MCF 10A (cell line): ENCODE measurements around the gene DCLK3. TPM values are rescaled to one million over a fixed set of nuclear protein-coding genes. Genes with fewer than 3 reads are reported as not detected.

Experiments used
- BruUV-seq: library from RNA; stranded (reverse); fragments of 400-500 nt; replicated peaks from 2 replicates; lab custom pipeline; 2021; lab: Mats Ljungman, UMichigan
- CTCF ChIA-PET: fragments of 300-600 bp; sonication (Branson Sonifier 250); formaldehyde crosslinking; extraction: SDS; loops from one replicate; lab custom pipeline; 2021; ENCODE audit warnings: antibody characterized with exemption, inconsistent platforms; lab: Yijun Ruan, JAX
- POLR2A ChIA-PET: fragments of 300-600, 350-650 bp; sonication (Branson Sonifier 250); formaldehyde crosslinking; extraction: SDS; loops from one replicate; lab custom pipeline; 2020; ENCODE audit warnings: antibody characterized with exemption, inconsistent platforms; lab: Yijun Ruan, JAX
- DNase-seq: peaks from one replicate; pipeline ENCODE4 v3.0.0-alpha.2; 2018; ENCODE audit not compliant: unreplicated experiment
- H3K27ac Mint-ChIP-seq: one replicate; pipeline ENCODE4 v1.8.0; 2022; ENCODE audit warnings: mild to moderate bottlenecking, low read depth, mixed read lengths; ENCODE audit not compliant: unreplicated experiment
- H3K27me3 Mint-ChIP-seq: one replicate; pipeline ENCODE4 v1.8.0; 2022; ENCODE audit warnings: mixed read lengths; ENCODE audit not compliant: insufficient read depth, unreplicated experiment
- H3K36me3 Mint-ChIP-seq: one replicate; pipeline ENCODE4 v1.8.0; 2022; ENCODE audit warnings: mild to moderate bottlenecking, moderate library complexity, mixed read lengths; ENCODE audit not compliant: insufficient read depth, unreplicated experiment
- H3K4me1 Mint-ChIP-seq: one replicate; pipeline ENCODE4 v1.8.0; 2022; ENCODE audit warnings: mixed read lengths; ENCODE audit not compliant: insufficient read depth, unreplicated experiment
- H3K4me3 Mint-ChIP-seq: one replicate; pipeline ENCODE4 v1.8.0; 2022; ENCODE audit warnings: mild to moderate bottlenecking, moderate library complexity, mixed read lengths; ENCODE audit not compliant: unreplicated experiment
- H3K9me3 Mint-ChIP-seq: one replicate; pipeline ENCODE4 v1.8.0; 2022; ENCODE audit warnings: mixed read lengths; ENCODE audit not compliant: unreplicated experiment
- intact Hi-C: fragments of 100-400 bp; cut with micrococcal nuclease; formaldehyde crosslinking; loops from 2 replicates; pipeline ENCODE4 v1.14.1; 2022
- total RNA-seq: library from RNA; stranded (reverse); gene quantifications from 2 replicates; pipeline ENCODE4 v1.2.3, GENCODE V29; 2022
- TF ChIP-seq, protein P1 (sequence below): fragments of 200-600 bp; IDR thresholded peaks from one replicate; pipeline ENCODE4 v1.8.0; 2022; ENCODE audit warnings: antibody characterized with exemption, mild to moderate bottlenecking; ENCODE audit not compliant: unreplicated experiment

Gene DCLK3
- total RNA-seq, 1 experiment from 2014 or later, result not detected

DNA sequence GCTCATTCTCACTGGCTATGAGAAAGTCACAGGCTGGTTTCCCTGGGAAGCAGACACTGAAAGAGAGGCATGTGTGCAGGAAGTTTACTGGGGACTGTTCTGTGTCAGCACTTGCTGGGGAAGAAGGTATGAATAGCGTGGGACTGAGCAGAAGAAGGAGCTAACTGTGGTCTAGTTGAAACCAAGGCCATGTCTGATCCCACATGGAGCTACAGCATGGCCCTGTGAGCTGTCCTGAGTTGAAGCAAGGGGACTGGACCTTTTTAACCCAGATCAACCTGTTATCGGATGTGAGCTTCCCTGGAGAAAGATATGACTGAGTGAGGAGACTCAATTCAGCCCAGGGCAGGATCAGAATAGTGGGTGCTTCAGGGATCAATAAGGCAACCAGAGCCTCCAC is 53.7 kb downstream of the DCLK3 start:
- Mint-ChIP-seq H3K4me1 (peaks cover 17% of the 10 kb centered on the region), H3K27me3 (no peaks in the 10 kb centered on the region), H3K27ac (no peak overlapping the region), H3K4me3 (no peak overlapping the region), H3K36me3 (no peaks in the 10 kb centered on the region), H3K9me3 (no peaks in the 10 kb centered on the region)
- no TSS peak for BruUV-seq
- TF ChIP-seq, protein P1, sequence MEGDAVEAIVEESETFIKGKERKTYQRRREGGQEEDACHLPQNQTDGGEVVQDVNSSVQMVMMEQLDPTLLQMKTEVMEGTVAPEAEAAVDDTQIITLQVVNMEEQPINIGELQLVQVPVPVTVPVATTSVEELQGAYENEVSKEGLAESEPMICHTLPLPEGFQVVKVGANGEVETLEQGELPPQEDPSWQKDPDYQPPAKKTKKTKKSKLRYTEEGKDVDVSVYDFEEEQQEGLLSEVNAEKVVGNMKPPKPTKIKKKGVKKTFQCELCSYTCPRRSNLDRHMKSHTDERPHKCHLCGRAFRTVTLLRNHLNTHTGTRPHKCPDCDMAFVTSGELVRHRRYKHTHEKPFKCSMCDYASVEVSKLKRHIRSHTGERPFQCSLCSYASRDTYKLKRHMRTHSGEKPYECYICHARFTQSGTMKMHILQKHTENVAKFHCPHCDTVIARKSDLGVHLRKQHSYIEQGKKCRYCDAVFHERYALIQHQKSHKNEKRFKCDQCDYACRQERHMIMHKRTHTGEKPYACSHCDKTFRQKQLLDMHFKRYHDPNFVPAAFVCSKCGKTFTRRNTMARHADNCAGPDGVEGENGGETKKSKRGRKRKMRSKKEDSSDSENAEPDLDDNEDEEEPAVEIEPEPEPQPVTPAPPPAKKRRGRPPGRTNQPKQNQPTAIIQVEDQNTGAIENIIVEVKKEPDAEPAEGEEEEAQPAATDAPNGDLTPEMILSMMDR, result no peak
- no peak for DNase-seq
- ChIA-PET POLR2A (no interaction called here), CTCF (interaction anchor here (0.6 to 1.5 kb wide), 5 partner anchors 10 to 586 kb away, joined by 3 to 7 read pairs (median 4); no protein-coding TSS in a partner anchor)
- intact Hi-C loops, result no loop called here

DNA sequence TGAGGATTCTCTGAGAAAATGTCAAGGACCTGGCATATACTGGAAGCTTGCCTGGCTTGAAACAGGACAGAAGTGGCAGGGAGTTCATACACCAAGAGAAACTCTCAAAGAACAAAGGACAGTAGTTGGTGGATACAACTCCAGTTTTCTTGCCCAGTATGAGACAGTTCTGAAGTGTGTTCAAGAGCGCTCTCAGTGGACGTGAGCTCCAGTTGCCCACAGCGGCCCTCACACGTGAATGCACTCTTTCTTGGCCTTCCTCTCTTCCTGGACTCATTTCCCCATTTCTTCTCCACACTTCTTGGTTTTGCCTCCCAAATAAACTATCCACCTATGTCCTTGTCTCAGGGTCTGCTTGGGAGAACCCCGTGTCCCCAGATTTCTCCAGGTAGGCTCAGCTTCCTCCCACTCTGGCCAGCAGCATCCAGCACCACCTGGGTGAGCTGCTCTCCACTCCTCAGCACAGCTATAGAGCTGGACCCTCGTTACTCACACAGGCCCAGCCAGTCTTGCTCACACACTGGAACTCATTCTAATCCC is 54.5 kb downstream of the DCLK3 start:
- no peaks in the 10 kb centered on the region for H3K36me3 Mint-ChIP-seq
- ChIA-PET POLR2A (no interaction called here), CTCF (interaction anchor here (0.8 to 1.5 kb wide), 3 partner anchors 19 to 586 kb away, joined by 3 to 7 read pairs (median 5); no protein-coding TSS in a partner anchor)
- no peaks in the 10 kb centered on the region for H3K9me3 Mint-ChIP-seq
- intact Hi-C loops, result loop anchor here (10.0 kb wide), 1 partner anchor 445 kb away; no protein-coding TSS in a partner anchor
- H3K4me1 Mint-ChIP-seq, result peaks cover 17% of the 10 kb centered on the region
- H3K27ac Mint-ChIP-seq, result no peak overlapping the region
- no peaks in the 10 kb centered on the region for H3K27me3 Mint-ChIP-seq
- DNase-seq, result no peak
- no TSS peak for BruUV-seq
- TF ChIP-seq, protein P1, result no peak
- H3K4me3 Mint-ChIP-seq, result no peak overlapping the region

DNA sequence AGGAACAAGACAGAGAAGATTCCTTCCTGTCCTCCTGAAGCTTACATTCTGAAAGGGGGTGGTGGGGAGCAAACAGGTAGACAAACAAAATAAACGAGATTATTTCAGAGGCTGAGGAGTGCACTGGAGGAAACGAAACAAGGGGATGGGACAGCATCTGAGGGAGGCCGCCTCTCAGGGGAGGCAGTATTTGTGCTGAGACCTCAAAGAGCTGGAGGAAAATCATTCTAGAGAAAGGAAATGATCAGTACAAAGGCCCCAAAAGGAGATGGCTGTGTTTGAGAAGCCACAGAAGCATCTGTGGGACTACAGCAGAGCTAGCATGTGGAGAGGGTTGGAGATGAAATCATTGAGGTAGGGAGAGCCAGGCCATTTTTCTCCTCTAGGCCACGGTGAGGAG is 55.1 kb downstream of the DCLK3 start:
- Mint-ChIP-seq H3K4me3 (no peak overlapping the region), H3K27ac (no peak overlapping the region), H3K9me3 (no peaks in the 10 kb centered on the region), H3K27me3 (no peaks in the 10 kb centered on the region), H3K4me1 (peaks cover 11% of the 10 kb centered on the region), H3K36me3 (no peaks in the 10 kb centered on the region)
- DNase-seq, result no peak
- POLR2A ChIA-PET, result no interaction called here
- intact Hi-C loops, result loop anchor here (10.0 kb wide), 1 partner anchor 444 kb away; no protein-coding TSS in a partner anchor
- TF ChIP-seq, protein P1, result no peak
- no TSS peak for BruUV-seq
- CTCF ChIA-PET, result interaction anchor here (1.3 to 1.5 kb wide), 2 partner anchors 20 to 585 kb away, joined by 3 to 7 read pairs; no protein-coding TSS in a partner anchor

DNA sequence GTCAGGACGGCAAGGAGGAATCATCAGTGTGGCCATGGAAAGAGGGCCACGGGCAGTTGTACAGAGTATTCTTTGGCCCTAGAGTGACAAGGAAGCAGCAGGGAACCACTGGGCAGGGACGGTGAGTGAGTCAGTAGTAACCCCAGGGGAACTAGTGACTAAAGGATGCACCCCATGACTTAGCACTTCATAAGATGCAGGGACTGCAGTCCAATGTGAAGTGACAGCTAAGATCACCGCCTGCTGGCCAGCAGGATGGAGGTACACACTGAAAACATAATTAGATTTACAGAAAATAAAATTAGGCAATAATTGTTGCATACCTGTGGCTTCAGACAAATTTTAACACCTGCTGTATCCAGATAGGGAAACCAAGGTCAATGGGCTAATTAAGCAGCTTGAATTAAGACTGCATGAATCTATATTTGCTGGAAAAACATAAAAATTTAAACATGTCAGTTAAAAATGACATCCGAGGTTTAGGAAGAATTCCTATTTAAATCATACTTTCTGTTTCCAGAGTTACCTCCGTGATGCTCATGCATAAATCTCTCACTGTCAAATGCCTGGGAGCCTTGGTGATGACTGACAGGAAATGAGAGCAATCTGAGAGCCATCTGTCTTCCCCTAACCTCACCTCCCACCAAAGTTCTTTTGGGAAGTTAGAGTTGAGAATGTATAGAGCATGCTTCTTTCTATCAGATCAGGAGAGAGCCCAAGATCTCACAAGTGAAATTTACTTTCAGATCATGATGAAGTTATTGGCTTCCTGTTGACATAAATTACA is 56.5 kb downstream of the DCLK3 start:
- Mint-ChIP-seq H3K9me3 (no peaks in the 10 kb centered on the region), H3K36me3 (no peaks in the 10 kb centered on the region), H3K4me3 (no peak overlapping the region), H3K4me1 (peaks cover 6% of the 10 kb centered on the region), H3K27me3 (no peaks in the 10 kb centered on the region), H3K27ac (no peak overlapping the region)
- peak; percentile 76 for DNase-seq
- no TSS peak for BruUV-seq
- POLR2A ChIA-PET, result interaction anchor here (0.7 kb wide), 1 partner anchor 10 kb away, joined by 3 read pairs; no protein-coding TSS in a partner anchor
- intact Hi-C loops, result loop anchor here (10.0 kb wide), 1 partner anchor 443 kb away; no protein-coding TSS in a partner anchor
- TF ChIP-seq, protein P1, result peak; percentile 30
- CTCF ChIA-PET, result interaction anchor here (0.6 to 2.1 kb wide), 10 partner anchors 9 to 1170 kb away, joined by 3 to 13 read pairs (median 3); no protein-coding TSS in a partner anchor
